ENCODE results near the gene YOD1. TPM values are rescaled to one million over a fixed set of nuclear protein-coding genes. Genes with fewer than 3 reads are reported as not detected.

The YOD1 gene
- total and polyA plus RNA-seq, 4 experiments from 2014 or later, result 0.47 to 10.0 (median 5.1) TPM

GRCh38 chr1:207056673-207057072 is 5.7 kb upstream of the YOD1 start:
- ChIA-PET CTCF (ENCODE audit: partially characterized antibody) (interaction anchor here (1.7 kb wide), 1 partner anchor 19 kb away, joined by 7 read pairs; no protein-coding TSS in a partner anchor), POLR2A (ENCODE audit: partially characterized antibody) (no interaction called here)
- peaks cover 0 to 2% of the 10 kb centered on the region in 2 donors for H3K27me3 Mint-ChIP-seq
- H3K4me1 ChIP-seq (ENCODE audit: insufficient read depth, low read length), result peaks cover 14% of the 10 kb centered on the region
- peaks cover 9 to 32% (median 20%) of the 10 kb centered on the region in 4 donors for H3K4me1 Mint-ChIP-seq
- no peaks in the 10 kb centered on the region for H3K36me3 ChIP-seq (ENCODE audit: insufficient read depth, low read length)
- H3K4me3 ChIP-seq (ENCODE audit: low read length in 2 of 2), result no peak overlapping the region
- H3K27ac ChIP-seq (ENCODE audit: low read depth, low read length), result no peak overlapping the region
- intact Hi-C loops (cut with micrococcal nuclease), result no loop called here
- H3K27ac Mint-ChIP-seq, result no peak overlapping the region
- H3K4me3 Mint-ChIP-seq, result no peak overlapping the region
- no peak for DNase-seq
- H3K9me3 Mint-ChIP-seq, result peaks cover 0 to 3% (median 0%) of the 10 kb centered on the region in 8 donors
- peaks cover 3 to 8% of the 10 kb centered on the region in 2 donors for H3K36me3 Mint-ChIP-seq
- H3K9me3 ChIP-seq (ENCODE audit: control insufficient read depth in 1 of 2, low read length in 2 of 2), result no peaks in the 10 kb centered on the region
- H3K27me3 ChIP-seq (ENCODE audit: insufficient read depth, low read length), result no peaks in the 10 kb centered on the region

GRCh38 chr1:207055386-207056001 is 4.5 kb upstream of the YOD1 start:
- intact Hi-C loops (cut with micrococcal nuclease), result no loop called here
- peak overlapping the region in 1 of 7 donors; percentile 43 for H3K27ac Mint-ChIP-seq
- POLR2A ChIA-PET (ENCODE audit: partially characterized antibody), result no interaction called here

GRCh38 chr1:207054491-207054890 is 3.5 kb upstream of the YOD1 start:
- H3K4me1 Mint-ChIP-seq, result peaks cover 19 to 47% (median 33%) of the 10 kb centered on the region in 4 donors
- CTCF ChIA-PET (ENCODE audit: partially characterized antibody), result interaction anchor here (0.9 to 1.4 kb wide), 2 partner anchors 20 to 22 kb away, joined by 3 to 4 read pairs; no protein-coding TSS in a partner anchor
- no peak overlapping the region for H3K4me3 ChIP-seq (ENCODE audit: low read length in 2 of 2)
- H3K27ac ChIP-seq (ENCODE audit: low read depth, low read length), result no peak overlapping the region
- intact Hi-C loops (cut with micrococcal nuclease), result no loop called here
- peak overlapping the region in 5 of 8 donors; percentile 13 to 100 (median 94) for H3K4me3 Mint-ChIP-seq
- H3K4me1 ChIP-seq (ENCODE audit: insufficient read depth, low read length), result peaks cover 24% of the 10 kb centered on the region
- H3K27me3 Mint-ChIP-seq, result peaks cover 0 to 2% of the 10 kb centered on the region in 2 donors
- H3K36me3 ChIP-seq (ENCODE audit: insufficient read depth, low read length), result no peaks in the 10 kb centered on the region
- DNase-seq, result no peak
- peaks cover 0 to 15% of the 10 kb centered on the region in 2 donors for H3K36me3 Mint-ChIP-seq
- no peaks in the 10 kb centered on the region for H3K9me3 ChIP-seq (ENCODE audit: control insufficient read depth in 1 of 2, low read length in 2 of 2)
- H3K27me3 ChIP-seq (ENCODE audit: insufficient read depth, low read length), result no peaks in the 10 kb centered on the region
- peak overlapping the region in 6 of 7 donors; percentile 22 to 84 (median 53) for H3K27ac Mint-ChIP-seq
- POLR2A ChIA-PET (ENCODE audit: partially characterized antibody), result no interaction called here
- peaks cover 0 to 3% (median 0%) of the 10 kb centered on the region in 8 donors for H3K9me3 Mint-ChIP-seq

More at GRCh38 chr1:207055386-207056001, 4.5 kb upstream of the YOD1 start:
- no peak overlapping the region for H3K4me3 ChIP-seq (ENCODE audit: low read length in 2 of 2)
- CTCF ChIA-PET (ENCODE audit: partially characterized antibody), result interaction anchor here (1.4 to 1.7 kb wide), 2 partner anchors 20 to 21 kb away, joined by 3 to 7 read pairs; no protein-coding TSS in a partner anchor
- H3K36me3 Mint-ChIP-seq, result peaks cover 0 to 8% of the 10 kb centered on the region in 2 donors
- no peaks in the 10 kb centered on the region for H3K36me3 ChIP-seq (ENCODE audit: insufficient read depth, low read length)
- H3K27me3 ChIP-seq (ENCODE audit: insufficient read depth, low read length), result no peaks in the 10 kb centered on the region
- no peaks in the 10 kb centered on the region for H3K9me3 ChIP-seq (ENCODE audit: control insufficient read depth in 1 of 2, low read length in 2 of 2)
- peaks cover 21% of the 10 kb centered on the region for H3K4me1 ChIP-seq (ENCODE audit: insufficient read depth, low read length)
- peaks cover 0 to 2% of the 10 kb centered on the region in 2 donors for H3K27me3 Mint-ChIP-seq
- H3K4me1 Mint-ChIP-seq, result peaks cover 16 to 40% (median 28%) of the 10 kb centered on the region in 4 donors
- H3K9me3 Mint-ChIP-seq, result peaks cover 0 to 3% (median 0%) of the 10 kb centered on the region in 8 donors
- no peak for DNase-seq
- peak overlapping the region in 1 of 8 donors; percentile 43 for H3K4me3 Mint-ChIP-seq
- no peak overlapping the region for H3K27ac ChIP-seq (ENCODE audit: low read depth, low read length)

GRCh38 chr1:207052911-207053769 is 2.1 kb upstream of the YOD1 start, which contains the start of gene PFKFB2:
Gene PFKFB2 (plus strand): TSS chr1:207053275. CDS start chr1:207054718, 1,443 bp downstream.
- Histone ChIP-seq H3K27me3 (ENCODE audit: insufficient read depth, low read length) (no peaks in the 10 kb centered on the region), H3K27ac (ENCODE audit: low read depth, low read length) (peak within 1 kb of the TSS; percentile 52), H3K36me3 (ENCODE audit: insufficient read depth, low read length) (peaks cover 9% of the 10 kb centered on the region), H3K4me1 (ENCODE audit: insufficient read depth, low read length) (peaks cover 33% of the 10 kb centered on the region), H3K4me3 (ENCODE audit: low read length in 2 of 2) (peak within 1 kb of the TSS; percentile 59 to 75), H3K9me3 (ENCODE audit: control insufficient read depth in 1 of 2, low read length in 2 of 2) (no peaks in the 10 kb centered on the region)
- POLR2A ChIA-PET (ENCODE audit: partially characterized antibody), result interaction anchor here (0.7 to 1.6 kb wide), 12 partner anchors 8 to 1931 kb away, joined by 3 to 11 read pairs (median 3); partner anchors contain the start of genes C1orf116, CD55 and RBBP5
- CTCF ChIA-PET (ENCODE audit: partially characterized antibody), result interaction anchor here (0.8 to 1.8 kb wide), 9 partner anchors 21 to 403 kb away, joined by 3 to 9 read pairs (median 3); no protein-coding TSS in a partner anchor
- Mint-ChIP-seq H3K9me3 (peaks cover 0 to 3% (median 0%) of the 10 kb centered on the region in 8 donors), H3K4me3 (peak within 1 kb of the TSS; percentile 94 to 100 (median 98)), H3K4me1 (peaks cover 25 to 58% (median 42%) of the 10 kb centered on the region in 4 donors), H3K27ac (peak within 1 kb of the TSS; percentile 89 to 99 (median 95)), H3K27me3 (peaks cover 0 to 2% of the 10 kb centered on the region in 2 donors), H3K36me3 (peaks cover 0 to 25% of the 10 kb centered on the region in 2 donors)
- intact Hi-C loops (cut with micrococcal nuclease), result no loop called here
- peak; percentile 93 to 96 (median 95) for DNase-seq

GRCh38 chr1:207050480-207051190 is 373 bp downstream of the YOD1 start:
- Histone ChIP-seq H3K27ac (ENCODE audit: low read depth, low read length) (peak overlapping the region; percentile 79), H3K27me3 (ENCODE audit: insufficient read depth, low read length) (no peaks in the 10 kb centered on the region), H3K4me3 (ENCODE audit: low read length in 2 of 2) (peak overlapping the region; percentile 63 to 85), H3K36me3 (ENCODE audit: insufficient read depth, low read length) (peaks cover 14% of the 10 kb centered on the region), H3K9me3 (ENCODE audit: control insufficient read depth in 1 of 2, low read length in 2 of 2) (no peaks in the 10 kb centered on the region), H3K4me1 (ENCODE audit: insufficient read depth, low read length) (peaks cover 58% of the 10 kb centered on the region)
- H3K4me1 Mint-ChIP-seq, result peaks cover 30 to 80% (median 57%) of the 10 kb centered on the region in 4 donors
- peak overlapping the region; percentile 94 to 100 (median 98) for H3K4me3 Mint-ChIP-seq
- intact Hi-C loops (cut with micrococcal nuclease), result loop anchor here (1.0 kb wide), 2 partner anchors 27 to 355 kb away; no protein-coding TSS in a partner anchor
- H3K27ac Mint-ChIP-seq, result peak overlapping the region; percentile 85 to 99 (median 96)
- ChIA-PET POLR2A (ENCODE audit: partially characterized antibody) (interaction anchor here (0.6 to 1.8 kb wide), 5 partner anchors 9 to 354 kb away, joined by 3 to 8 read pairs (median 3); partner anchors contain the start of gene CD55), CTCF (ENCODE audit: partially characterized antibody) (interaction anchor here (0.6 to 4.8 kb wide), 17 partner anchors 8 to 355 kb away, joined by 3 to 62 read pairs (median 4); partner anchors contain the start of genes C1orf116 and FCAMR)
- H3K27me3 Mint-ChIP-seq, result peaks cover 0 to 2% of the 10 kb centered on the region in 2 donors
- peaks cover 0 to 3% (median 0%) of the 10 kb centered on the region in 8 donors for H3K9me3 Mint-ChIP-seq
- peaks cover 11 to 48% of the 10 kb centered on the region in 2 donors for H3K36me3 Mint-ChIP-seq
- peak; percentile 86 to 90 (median 88) for DNase-seq

GRCh38 chr1:207049974-207050391 is 1.0 kb downstream of the YOD1 start:
- POLR2A ChIA-PET (ENCODE audit: partially characterized antibody), result interaction anchor here (0.6 to 1.8 kb wide), 5 partner anchors 8 to 355 kb away, joined by 3 to 8 read pairs (median 3); partner anchors contain the start of gene CD55
- DNase-seq, result peak; percentile 55 to 66 (median 61)

More at GRCh38 chr1:207049974-207050391, 1.0 kb downstream of the YOD1 start:
- CTCF ChIA-PET (ENCODE audit: partially characterized antibody), result interaction anchor here (0.6 to 4.8 kb wide), 18 partner anchors 9 to 355 kb away, joined by 3 to 62 read pairs (median 4); partner anchors contain the start of genes C1orf116 and FCAMR
- peaks cover 14% of the 10 kb centered on the region for H3K36me3 ChIP-seq (ENCODE audit: insufficient read depth, low read length)
- H3K4me3 Mint-ChIP-seq, result peak overlapping the region; percentile 94 to 100 (median 98)
- peak overlapping the region; percentile 84 to 99 (median 96) for H3K27ac Mint-ChIP-seq
- H3K4me1 Mint-ChIP-seq, result peaks cover 32 to 83% (median 61%) of the 10 kb centered on the region in 4 donors
- peaks cover 14 to 52% of the 10 kb centered on the region in 2 donors for H3K36me3 Mint-ChIP-seq
- H3K9me3 Mint-ChIP-seq, result peaks cover 0 to 3% (median 0%) of the 10 kb centered on the region in 8 donors
- no peaks in the 10 kb centered on the region for H3K27me3 ChIP-seq (ENCODE audit: insufficient read depth, low read length)
- peaks cover 0 to 2% of the 10 kb centered on the region in 2 donors for H3K27me3 Mint-ChIP-seq
- H3K4me1 ChIP-seq (ENCODE audit: insufficient read depth, low read length), result peaks cover 64% of the 10 kb centered on the region
- peak overlapping the region; percentile 63 to 85 for H3K4me3 ChIP-seq (ENCODE audit: low read length in 2 of 2)
- H3K27ac ChIP-seq (ENCODE audit: low read depth, low read length), result peak overlapping the region; percentile 79
- H3K9me3 ChIP-seq (ENCODE audit: control insufficient read depth in 1 of 2, low read length in 2 of 2), result no peaks in the 10 kb centered on the region
- intact Hi-C loops (cut with micrococcal nuclease), result loop anchor here (1.0 kb wide), 2 partner anchors 27 to 355 kb away; no protein-coding TSS in a partner anchor
